Neural cell (in vitro differentiated cells): ENCODE data around the gene ASIC3.

Experiments used
- CTCF ChIP-seq: fragments of 450-650 bp; IDR thresholded peaks from 2 replicates; pipeline ENCODE4 v1.5.1; 2014; ENCODE audit warnings: antibody characterized with exemption, mild to moderate bottlenecking, moderate library complexity; ENCODE audit not compliant: poor library complexity, severe bottlenecking
- EZH2 ChIP-seq: fragments of 200-600, 300-800 bp; shearing (Covaris generic), sonication (generic); IDR thresholded peaks from 2 replicates; pipeline ENCODE4 v1.6.1; 2014; ENCODE audit warnings: antibody characterized with exemption, low read length, borderline replicate concordance, mild to moderate bottlenecking; ENCODE audit not compliant: insufficient read depth, poor library complexity, severe bottlenecking
- POLR2AphosphoS5 ChIP-seq: IDR thresholded peaks from 2 replicates; pipeline ENCODE4 v1.6.1; 2012

- TF ChIP-seq POLR2AphosphoS5 = no peak
- no peak for TF ChIP-seq EZH2
- TF ChIP-seq CTCF = no peak
These were observed 13.2 kb upstream of the ASIC3 start for GRCh38 chr7:151035026-151035717.
